Heart left ventricle (tissue), 16 donors: ENCODE measurements around the gene DOHH. TPM values are rescaled to one million over a fixed set of nuclear protein-coding genes. Genes with fewer than 3 reads are reported as not detected.

Source experiments
- ATAC-seq, 4 donors: fragments of 200-7000 bp; cut with Tn5 transposase; one replicate each; pipeline ENCODE4 v1.9.1; 2020 to 2022; ENCODE audit warnings: moderate library complexity in 4 of 4, mild to moderate bottlenecking in 3 of 4, moderate number of reproducible peaks in 1 of 4
- DNase-seq, 5 donors: peaks; one replicate each; pipeline ENCODE4 v3.0.0-alpha.2; 2020
- H3K27ac ChIP-seq, 12 donors: fragments of 200-600 bp; sonication (generic) in 4 of 12; one replicate each; pipeline versions ENCODE4 v1.5.0 to v1.8.0; 2016 to 2022; ENCODE audit warnings: mild to moderate bottlenecking in 2 of 12
- H3K27me3 ChIP-seq, 9 donors: fragments of 200-600 bp; sonication (generic) in 2 of 9; one replicate each; pipeline versions ENCODE4 v1.5.1 to v1.8.0; 2016 to 2022; ENCODE audit warnings: mild to moderate bottlenecking in 3 of 9
- H3K36me3 ChIP-seq, 9 donors: fragments of 200-600 bp; sonication (generic) in 2 of 9; one replicate each; pipeline versions ENCODE4 v1.5.0 to v1.8.0; 2018 to 2022; ENCODE audit warnings: mild to moderate bottlenecking in 2 of 9
- H3K4me1 ChIP-seq, 12 donors: fragments of 200-600 bp; sonication (generic) in 4 of 12; one replicate each; pipeline versions ENCODE4 v1.5.0 to v1.8.0; 2016 to 2022; ENCODE audit warnings: mild to moderate bottlenecking in 3 of 12
- H3K4me3 ChIP-seq, 12 donors: fragments of 200-600 bp; sonication (generic) in 4 of 12; one replicate each; pipeline versions ENCODE4 v1.5.0 to v1.8.0; 2017 to 2022; ENCODE audit warnings: mild to moderate bottlenecking in 9 of 12, moderate library complexity in 4 of 12
- H3K9me3 ChIP-seq, 12 donors: fragments of 200-600 bp; sonication (generic) in 4 of 12; one replicate each; pipeline versions ENCODE4 v1.5.0 to v1.8.0; 2016 to 2022; ENCODE audit warnings: mild to moderate bottlenecking in 1 of 12
- POLR2A ChIP-seq, 2 donors: fragments of 450-650 bp; IDR thresholded peaks; one replicate each; pipeline ENCODE4 v1.6.1; 2017; ENCODE audit warnings: antibody characterized with exemption in 2 of 2, mild to moderate bottlenecking in 2 of 2, moderate library complexity in 2 of 2
- WGBS, 4 donors: extraction: QIAGEN DNeasy Blood & Tissue Kit in 2 of 4; methylation state at CpG; one replicate each; pipeline versions ENCODE4 v1.1.5 to v1.1.7; 2013 to 2018; 5-methylcytosine and 5-hydroxymethylcytosine counted together
- intact Hi-C, 10 donors: fragments of 100-400 bp; cut with DNase I; formaldehyde crosslinking; loops; one replicate each; pipeline versions ENCODE4 v1.11.1 to v1.14.2; 2022
- polyA plus RNA-seq, 2 donors: library from polyadenylated mRNA; stranded (reverse); fragments of 200-250 nt; gene quantifications; one replicate each; pipeline ENCODE4 v1.2.3, GENCODE V29; 2013
- total RNA-seq, 9 donors: library from RNA; depleted of rRNA in 2 of 9; stranded (reverse); fragments of >200 nt in 2 of 9; fragmentation: NEBNext Ultra II Directional in 3 of 9; extraction: Animal tissue kit (Norgen Biotek cat#: 25700) in 3 of 9; gene quantifications; one replicate each; pipeline versions ENCODE4 v1.1.0 to v1.2.4, GENCODE V29; 2016 to 2023
- TF ChIP-seq, protein P1 (sequence below), 12 donors: fragments of 200-600 bp; sonication (generic) in 4 of 12; IDR thresholded peaks; one replicate each; pipeline versions ENCODE4 v1.5.0 to v1.8.0; 2018 to 2022; ENCODE audit warnings: antibody characterized with exemption in 12 of 12, mild to moderate bottlenecking in 5 of 12
- donor health status: ischemic (EF 13 %, LVEDD 7.1; RV severe dilation, severe dysfunction).
- donor health status: healthy with polysubstance abuse.
- donor health status: DM: no; HTN: yes; CAD: no.
- donor health status: DM: no; HTN: no; CAD: no.
- donor health status: ischemic (EF 25% LVEDD 6.9; RV normal size, moderate dysfunction).
- donor health status: ischemic (EF 25% LVEDD 5.7; RV mildly dilated, moderate dysfunction).
- donor health status: healthy.
- donor health status: DM: yes; HTN: yes; CAD: no.
- donor health status: ischemic (EF 35%, LVEDD 5.7; RV mildly dilated, moderate dysfunction).
- donor health status: nonischemic (EF 11% LVEDD 7.7; RV severe dilation, severe dysfunction).
- donor health status: DM: yes; HTN: yes; CAD: no.
- donor health status: PGD.
- donor health status: ischemic (EF 29% LVEDD 5.4; RV normal size, mild dysfunction).
- donor health status: nonischemic (EF 23%, LVEDD 6.1; RV moderate dilation, normal function).

DOHH gene
- total and polyA plus RNA-seq, 11 donors, result 7.4 to 34.3 (median 12.2) TPM

- TF ChIP-seq POLR2A (IDR thresholded peaks at IDR 0.05), result no peak
- TF ChIP-seq, protein P1, sequence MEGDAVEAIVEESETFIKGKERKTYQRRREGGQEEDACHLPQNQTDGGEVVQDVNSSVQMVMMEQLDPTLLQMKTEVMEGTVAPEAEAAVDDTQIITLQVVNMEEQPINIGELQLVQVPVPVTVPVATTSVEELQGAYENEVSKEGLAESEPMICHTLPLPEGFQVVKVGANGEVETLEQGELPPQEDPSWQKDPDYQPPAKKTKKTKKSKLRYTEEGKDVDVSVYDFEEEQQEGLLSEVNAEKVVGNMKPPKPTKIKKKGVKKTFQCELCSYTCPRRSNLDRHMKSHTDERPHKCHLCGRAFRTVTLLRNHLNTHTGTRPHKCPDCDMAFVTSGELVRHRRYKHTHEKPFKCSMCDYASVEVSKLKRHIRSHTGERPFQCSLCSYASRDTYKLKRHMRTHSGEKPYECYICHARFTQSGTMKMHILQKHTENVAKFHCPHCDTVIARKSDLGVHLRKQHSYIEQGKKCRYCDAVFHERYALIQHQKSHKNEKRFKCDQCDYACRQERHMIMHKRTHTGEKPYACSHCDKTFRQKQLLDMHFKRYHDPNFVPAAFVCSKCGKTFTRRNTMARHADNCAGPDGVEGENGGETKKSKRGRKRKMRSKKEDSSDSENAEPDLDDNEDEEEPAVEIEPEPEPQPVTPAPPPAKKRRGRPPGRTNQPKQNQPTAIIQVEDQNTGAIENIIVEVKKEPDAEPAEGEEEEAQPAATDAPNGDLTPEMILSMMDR (IDR thresholded peaks at IDR 0.05), result no peak
- intact Hi-C loops, result loop anchor here in 5 of 10 donors (5.0 to 10.0 kb wide), 4 partner anchors 33 to 246 kb away; partner anchors contain the start of gene CELF5 (in 1 of the 5)
- WGBS, 4 donors, result 69 to 71% (median 70%) methylated on average over 11 of the region's 11 CpGs
- no peak for DNase-seq
- Histone ChIP-seq H3K36me3 (no peaks in the 10 kb centered on the region), H3K4me3 (no peak overlapping the region), H3K4me1 (peaks cover 0 to 40% (median 15%) of the 10 kb centered on the region in 12 donors), H3K27me3 (peaks cover 0 to 7% (median 0%) of the 10 kb centered on the region in 9 donors), H3K27ac (peak overlapping the region in 1 of 12 donors; percentile 43), H3K9me3 (no peaks in the 10 kb centered on the region)
- ATAC-seq, result peak in 1 of 4 donors; percentile 3
Measured at GRCh38 chr19:3470500-3471128, 29.9 kb downstream of the DOHH start.

DNA sequence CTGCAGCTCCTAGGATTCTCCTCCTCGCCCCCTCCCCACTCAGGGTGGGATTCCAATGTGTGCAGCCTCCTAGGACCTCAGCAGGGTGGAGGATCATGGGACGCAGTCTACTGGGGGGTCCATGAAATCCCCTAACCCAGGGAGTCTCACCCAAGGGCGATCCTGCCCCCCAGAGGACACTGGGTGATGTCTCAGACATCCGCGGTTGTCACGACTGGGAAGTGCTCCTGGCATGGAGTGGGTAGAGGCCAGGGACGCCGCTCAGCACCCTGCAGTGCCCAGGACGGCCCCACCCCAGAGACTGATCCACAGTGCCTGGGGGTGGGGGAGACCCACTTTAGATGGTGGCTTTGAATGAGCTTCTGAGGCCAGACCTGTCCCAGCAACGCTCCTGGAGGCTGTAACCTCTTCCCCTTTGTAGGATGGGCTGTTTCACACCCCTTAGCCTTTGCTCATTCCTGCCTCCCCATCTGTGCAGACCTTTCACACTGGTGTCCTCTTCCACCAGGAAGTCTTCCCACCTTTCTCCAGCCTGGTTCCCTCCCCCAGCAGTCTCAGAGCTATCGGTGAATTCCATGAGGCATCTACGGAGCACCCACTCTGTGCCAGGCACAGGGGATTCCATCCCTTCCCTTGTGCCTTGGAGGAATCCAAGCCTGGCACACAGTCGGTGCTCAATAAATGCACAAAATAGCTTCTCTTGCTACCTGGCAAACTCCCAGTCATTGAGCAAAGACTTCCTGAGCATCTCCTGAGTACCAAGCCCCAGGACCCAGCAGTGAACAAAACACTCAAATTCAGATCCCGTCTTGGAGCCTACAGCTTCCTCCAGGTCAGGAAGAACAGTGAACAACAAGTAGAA lies 30.6 kb downstream of the DOHH start:
- Histone ChIP-seq H3K36me3 (no peaks in the 10 kb centered on the region), H3K4me1 (peaks cover 0 to 44% (median 15%) of the 10 kb centered on the region in 12 donors), H3K9me3 (no peaks in the 10 kb centered on the region), H3K27me3 (peaks cover 0 to 4% (median 0%) of the 10 kb centered on the region in 9 donors), H3K4me3 (no peak overlapping the region), H3K27ac (peak overlapping the region in 1 of 12 donors; percentile 43)
- intact Hi-C loops, result loop anchor here in 6 of 10 donors (5.0 to 10.0 kb wide), 5 partner anchors 33 to 245 kb away; partner anchors contain the start of gene CELF5 (in 1 of the 6)
- ATAC-seq (peak in 3 of 4 donors; percentile 13 to 14 (median 14)), DNase-seq (no peak)
- 42 to 63% (median 48%) methylated on average over 8 to 14 of the region's 14 CpGs for WGBS, 4 donors
- TF ChIP-seq POLR2A (IDR thresholded peaks at IDR 0.05), result no peak
- TF ChIP-seq, protein P1 (IDR thresholded peaks at IDR 0.05), result peak in 2 of 12 donors; percentile 10 to 19

DNA sequence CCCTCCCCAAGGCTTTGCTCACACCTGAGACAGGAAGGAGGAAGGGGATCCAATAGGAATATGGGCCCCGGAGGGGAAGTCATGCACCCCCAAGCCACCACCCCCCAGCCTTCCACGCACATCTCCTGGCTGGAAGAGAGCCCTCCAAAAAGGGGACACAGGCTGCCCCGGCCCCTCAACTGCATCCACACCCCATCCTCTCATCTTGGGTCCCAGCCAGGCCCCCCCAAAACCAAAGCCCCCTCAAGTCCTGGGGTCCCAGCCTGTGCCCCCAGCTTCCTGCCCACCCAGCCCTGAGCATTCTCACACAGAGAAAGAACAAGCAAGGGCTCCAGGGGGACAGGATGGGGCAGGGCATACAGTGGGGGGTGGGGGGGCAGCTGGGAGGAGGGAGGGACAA lies 32.3 kb downstream of the DOHH start:
- 67 to 100% (median 78%) methylated on average over 2 to 3 of the region's 3 CpGs for WGBS, 4 donors
- no peak for ATAC-seq
- Histone ChIP-seq H3K27ac (peak overlapping the region in 1 of 12 donors; percentile 92), H3K4me3 (no peak overlapping the region), H3K4me1 (peaks cover 0 to 56% (median 15%) of the 10 kb centered on the region in 12 donors), H3K9me3 (no peaks in the 10 kb centered on the region), H3K27me3 (no peaks in the 10 kb centered on the region), H3K36me3 (peaks cover 0 to 11% (median 9%) of the 10 kb centered on the region in 9 donors)
- TF ChIP-seq, protein P1 (IDR thresholded peaks at IDR 0.05), result no peak
- no peak for TF ChIP-seq POLR2A (IDR thresholded peaks at IDR 0.05)
- intact Hi-C loops, result loop anchor here in 3 of 10 donors (5.0 kb wide), 2 partner anchors 36 to 41 kb away; no protein-coding TSS in a partner anchor
- no peak for DNase-seq
